Ishikawa (cell line): ENCODE data around the gene MAPK9.

Source experiments
- CREB1 ChIP-seq: IDR thresholded peaks from 2 replicates; pipeline ENCODE4 v1.6.1; 2012; ENCODE audit warnings: low read depth
- EGR1 ChIP-seq: IDR thresholded peaks from 2 replicates; pipeline ENCODE4 v1.6.1; 2012
- EP300 ChIP-seq: IDR thresholded peaks from 2 replicates; pipeline ENCODE4 v1.6.1; 2012; ENCODE audit warnings: borderline replicate concordance
- NFIC ChIP-seq: IDR thresholded peaks from 2 replicates; pipeline ENCODE4 v1.6.1; 2012
- USF1 ChIP-seq: IDR thresholded peaks from 2 replicates; pipeline ENCODE4 v1.6.1; 2012
- YY1 ChIP-seq: IDR thresholded peaks from 2 replicates; pipeline ENCODE4 v1.6.1; 2012; ENCODE audit warnings: low read depth
- ZBTB7A ChIP-seq: IDR thresholded peaks from 2 replicates; pipeline ENCODE4 v1.6.1; 2012; ENCODE audit warnings: low read depth

DNA sequence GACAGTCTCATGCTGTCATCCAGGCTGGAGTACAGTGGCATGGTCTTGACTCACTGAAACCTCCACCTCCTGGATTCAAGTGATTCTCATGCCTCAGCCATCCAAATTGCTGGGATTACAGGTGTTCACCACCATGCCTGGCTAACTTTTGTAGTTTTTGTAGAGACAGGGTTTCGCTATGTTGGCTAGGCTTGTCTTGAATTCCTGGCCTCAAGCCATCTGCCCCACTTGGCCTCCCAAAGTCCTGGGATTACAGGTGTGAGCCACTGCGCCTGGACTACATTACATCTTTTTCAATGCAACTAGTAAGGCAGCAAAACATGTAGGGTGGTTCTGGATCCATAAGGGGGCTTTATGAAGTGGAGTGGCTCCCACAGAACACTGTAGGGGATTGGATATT is 53.3 kb downstream of the MAPK9 start:
- TF ChIP-seq YY1 = no peak
- TF ChIP-seq ZBTB7A = no peak
- TF ChIP-seq EP300 = no peak
- TF ChIP-seq NFIC = no peak
- no peak for TF ChIP-seq EGR1
- TF ChIP-seq CREB1 = no peak
- no peak for TF ChIP-seq USF1
